GM10266 (cell line): ENCODE measurements around the gene CNTNAP2.

Source experiments
- DNase-seq: peaks from one replicate; pipeline ENCODE4 v3.0.0; 2012; ENCODE audit errors: extremely low spot score
- TF ChIP-seq, protein P1 (sequence below): IDR thresholded peaks from 2 replicates; pipeline ENCODE4 v1.5.1; 2012; ENCODE audit warnings: mild to moderate bottlenecking, low read depth; ENCODE audit not compliant: control insufficient read depth, insufficient read depth; ENCODE audit errors: missing control alignments

The CNTNAP2 gene

DNA sequence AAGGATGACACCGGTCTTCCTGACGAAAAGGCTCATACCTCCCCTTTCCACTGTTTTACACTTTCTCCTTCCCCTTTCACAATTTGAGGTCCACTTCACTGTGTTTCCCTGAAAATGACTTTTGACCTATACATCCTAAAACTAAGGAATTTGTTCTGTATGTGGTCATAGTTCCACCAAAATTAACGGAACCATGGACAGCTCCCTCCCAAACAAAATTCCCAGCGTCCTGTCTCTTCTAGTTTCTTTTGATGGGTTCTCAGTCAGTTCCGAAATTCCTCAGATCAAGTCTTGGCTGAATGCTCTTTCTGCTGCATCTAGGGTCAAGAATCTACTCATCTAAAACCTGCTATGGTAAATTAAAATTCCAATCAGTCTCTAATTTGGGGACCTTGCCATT is 1191.9 kb downstream of the CNTNAP2 start:
- no peak for DNase-seq
- TF ChIP-seq, protein P1, sequence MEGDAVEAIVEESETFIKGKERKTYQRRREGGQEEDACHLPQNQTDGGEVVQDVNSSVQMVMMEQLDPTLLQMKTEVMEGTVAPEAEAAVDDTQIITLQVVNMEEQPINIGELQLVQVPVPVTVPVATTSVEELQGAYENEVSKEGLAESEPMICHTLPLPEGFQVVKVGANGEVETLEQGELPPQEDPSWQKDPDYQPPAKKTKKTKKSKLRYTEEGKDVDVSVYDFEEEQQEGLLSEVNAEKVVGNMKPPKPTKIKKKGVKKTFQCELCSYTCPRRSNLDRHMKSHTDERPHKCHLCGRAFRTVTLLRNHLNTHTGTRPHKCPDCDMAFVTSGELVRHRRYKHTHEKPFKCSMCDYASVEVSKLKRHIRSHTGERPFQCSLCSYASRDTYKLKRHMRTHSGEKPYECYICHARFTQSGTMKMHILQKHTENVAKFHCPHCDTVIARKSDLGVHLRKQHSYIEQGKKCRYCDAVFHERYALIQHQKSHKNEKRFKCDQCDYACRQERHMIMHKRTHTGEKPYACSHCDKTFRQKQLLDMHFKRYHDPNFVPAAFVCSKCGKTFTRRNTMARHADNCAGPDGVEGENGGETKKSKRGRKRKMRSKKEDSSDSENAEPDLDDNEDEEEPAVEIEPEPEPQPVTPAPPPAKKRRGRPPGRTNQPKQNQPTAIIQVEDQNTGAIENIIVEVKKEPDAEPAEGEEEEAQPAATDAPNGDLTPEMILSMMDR = no peak

DNA sequence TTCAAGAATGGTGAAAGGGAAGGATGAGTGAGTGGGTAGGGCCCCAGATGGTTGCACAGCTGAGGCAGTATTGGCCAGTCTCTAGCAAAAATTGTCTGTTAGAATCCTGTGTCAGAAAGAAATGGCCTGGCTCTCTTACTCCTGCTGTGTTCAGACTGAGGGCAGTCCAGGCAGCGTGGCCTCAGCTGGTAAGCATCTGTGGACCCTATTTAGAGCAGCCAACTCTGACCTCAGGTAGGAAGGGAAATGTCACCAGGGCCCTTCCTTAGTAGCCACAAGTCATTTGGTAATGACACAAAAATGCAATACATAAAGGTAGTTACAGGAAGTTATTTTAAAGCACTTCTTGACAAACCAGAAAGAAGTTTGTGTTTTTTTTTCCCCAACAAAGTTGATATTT is 1194.7 kb downstream of the CNTNAP2 start:
- TF ChIP-seq, protein P1 = no peak
- DNase-seq = no peak

DNA sequence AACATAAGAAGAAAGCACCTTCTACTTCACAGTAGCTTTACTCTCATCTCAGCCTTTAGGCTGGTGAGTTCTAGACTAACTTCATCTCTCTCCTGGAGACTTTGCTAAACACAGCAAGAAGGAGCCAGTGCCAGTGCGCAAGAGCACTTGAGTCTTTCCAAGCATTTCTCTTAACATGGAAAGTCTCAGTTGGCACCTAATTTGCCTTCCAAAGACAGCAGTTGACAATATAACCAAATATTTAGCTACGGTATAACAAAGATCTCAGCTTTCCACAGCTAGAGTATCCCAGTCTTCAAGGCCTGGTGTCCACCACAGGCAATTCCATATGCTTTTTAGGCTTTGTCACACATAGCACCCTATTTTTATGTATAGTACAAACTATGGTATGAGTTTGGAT is 1204.9 kb downstream of the CNTNAP2 start:
- TF ChIP-seq, protein P1 = no peak
- no peak for DNase-seq

DNA sequence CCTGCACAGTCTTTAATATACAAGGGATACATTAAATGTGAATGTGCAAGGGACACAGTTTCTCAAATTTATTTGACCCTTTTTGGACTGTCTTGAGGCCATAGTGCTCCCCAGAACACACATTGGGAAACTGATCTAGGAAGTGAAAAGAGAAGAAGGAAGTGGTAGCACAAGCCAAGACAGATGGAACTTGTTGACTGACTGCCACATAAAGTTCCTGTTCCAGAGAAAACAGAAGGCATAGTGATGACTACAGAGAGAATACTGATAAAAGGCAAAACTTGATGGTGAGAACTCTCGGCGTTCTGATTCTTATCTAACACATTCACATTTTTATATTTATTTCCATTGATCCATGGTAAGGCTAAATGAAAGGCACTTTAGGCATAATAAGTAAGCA is 1216.4 kb downstream of the CNTNAP2 start:
- TF ChIP-seq, protein P1 = no peak
- DNase-seq = no peak

DNA sequence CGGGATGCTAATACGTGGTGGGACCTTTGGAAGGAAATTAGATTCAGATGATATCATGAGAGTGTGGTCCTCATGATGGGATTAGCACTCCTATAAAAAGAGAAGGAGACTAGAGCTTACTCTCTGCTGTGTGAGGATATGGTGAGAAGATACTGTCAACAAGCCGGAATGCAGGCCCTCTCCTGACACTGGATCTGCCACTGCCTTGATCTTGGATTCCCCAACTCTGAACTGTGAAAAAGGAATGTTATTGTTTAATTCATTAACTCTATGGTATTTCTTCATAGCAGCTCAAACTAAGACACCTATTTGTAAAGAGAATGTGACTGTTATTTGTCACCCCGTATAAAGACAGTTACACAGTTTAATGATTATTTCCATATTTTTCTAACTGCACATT is 1246.5 kb downstream of the CNTNAP2 start:
- no peak for DNase-seq
- TF ChIP-seq, protein P1 = no peak

DNA sequence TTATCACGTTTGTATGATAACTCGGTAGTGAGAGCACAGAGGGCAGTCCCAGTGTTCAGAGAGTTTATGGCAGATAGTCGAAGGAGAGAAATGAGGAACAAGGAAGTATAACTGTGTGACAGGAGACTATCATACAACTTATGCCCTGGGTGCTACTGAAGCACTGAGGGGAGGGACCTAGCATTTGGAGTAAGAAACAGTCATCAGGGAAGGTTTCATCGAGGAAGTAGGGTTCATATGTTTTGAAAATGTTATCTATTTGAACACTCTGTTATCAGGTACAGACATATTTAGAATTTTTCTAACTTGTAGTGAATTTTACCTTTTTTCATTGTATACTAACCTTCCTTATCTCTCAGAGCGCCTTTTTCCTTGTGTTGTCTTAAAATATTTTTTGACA is 1259.6 kb downstream of the CNTNAP2 start:
- DNase-seq = no peak
- TF ChIP-seq, protein P1 = no peak

DNA sequence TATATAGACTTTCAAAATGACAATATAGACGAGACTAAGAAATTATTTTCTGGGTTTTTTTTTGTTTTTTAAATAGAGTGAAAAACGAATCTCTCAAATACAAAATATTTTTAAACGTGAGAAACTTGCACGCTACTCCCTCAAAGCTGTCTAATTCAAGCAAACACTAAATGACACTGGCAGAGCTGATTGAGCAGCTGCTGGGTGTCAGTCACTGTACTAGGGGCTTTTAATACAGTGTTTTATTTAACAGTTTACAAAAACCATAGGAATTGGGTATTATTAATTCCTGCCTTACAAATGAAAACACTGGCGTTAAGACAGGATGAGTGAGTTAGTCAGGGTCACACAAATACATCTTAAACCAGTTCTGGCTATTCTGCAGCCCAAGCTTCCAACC is 1264.3 kb downstream of the CNTNAP2 start:
- no peak for DNase-seq
- TF ChIP-seq, protein P1 = no peak

DNA sequence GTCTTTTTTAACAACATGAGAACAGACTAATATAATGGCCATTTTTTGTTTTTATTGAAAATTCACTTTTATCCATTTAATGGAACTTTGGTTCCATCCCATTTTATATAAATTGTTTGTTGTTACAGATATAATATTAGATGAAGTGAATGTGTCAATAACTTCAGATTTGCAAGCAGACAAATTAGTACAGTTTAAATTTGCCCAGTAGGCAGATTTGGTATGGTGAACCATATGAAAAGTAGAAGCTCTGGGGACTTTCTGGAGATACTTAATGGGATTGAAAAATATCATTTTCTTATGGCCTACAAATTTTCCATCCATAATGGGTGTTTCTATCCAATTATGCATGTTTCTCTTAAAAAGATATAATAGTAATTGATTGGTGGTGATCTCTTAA is 1277.7 kb downstream of the CNTNAP2 start:
- TF ChIP-seq, protein P1 = no peak
- DNase-seq = no peak
